Nephron (organoid): ENCODE data around the gene PSAP.

Experiments
- H3K27ac Mint-ChIP-seq, 3 experiments: 2 replicates each; pipeline ENCODE4 v1.8.0; 2020; ENCODE audit warnings: mixed read lengths in 3 of 3, mild to moderate bottlenecking in 2 of 3, moderate library complexity in 1 of 3
- H3K27me3 Mint-ChIP-seq: 2 replicates; pipeline ENCODE4 v1.8.0; 2021; ENCODE audit warnings: low read depth, mild to moderate bottlenecking, moderate library complexity, mixed read lengths
- H3K36me3 Mint-ChIP-seq: 2 replicates; pipeline ENCODE4 v1.8.0; 2020; ENCODE audit warnings: low read depth, mixed read lengths
- H3K4me1 Mint-ChIP-seq: 2 replicates; pipeline ENCODE4 v1.8.0; 2020; ENCODE audit warnings: mixed read lengths
- H3K4me3 Mint-ChIP-seq, 3 experiments: 2 replicates each; pipeline ENCODE4 v1.8.0; 2020; ENCODE audit warnings: mild to moderate bottlenecking in 3 of 3, mixed read lengths in 3 of 3, moderate library complexity in 2 of 3
- H3K9me3 Mint-ChIP-seq: 2 replicates; pipeline ENCODE4 v1.8.0; 2020; ENCODE audit warnings: mixed read lengths
- CTCF ChIP-seq, 3 experiments: fragments of 200-600 bp; sonication (generic); IDR thresholded peaks; one replicate each; pipeline ENCODE4 v1.5.0; 2021; ENCODE audit warnings: antibody characterized with exemption in 3 of 3; ENCODE audit not compliant: unreplicated experiment in 3 of 3

The PSAP gene

GRCh38 chr10:71832967-71833366 lies 18.1 kb downstream of the PSAP start:
- H3K27me3 Mint-ChIP-seq, result no peaks in the 10 kb centered on the region
- TF ChIP-seq CTCF (IDR thresholded peaks at IDR 0.05; ENCODE audit: unreplicated experiment in 3 of 3), result no peak
- H3K9me3 Mint-ChIP-seq, result no peaks in the 10 kb centered on the region
- H3K36me3 Mint-ChIP-seq, result peaks cover 40% of the 10 kb centered on the region
- H3K4me1 Mint-ChIP-seq, result peaks cover 28% of the 10 kb centered on the region
- no peak overlapping the region for H3K4me3 Mint-ChIP-seq
- H3K27ac Mint-ChIP-seq, result no peak overlapping the region

- TF ChIP-seq CTCF (IDR thresholded peaks at IDR 0.05; ENCODE audit: unreplicated experiment in 3 of 3), result no peak
- Mint-ChIP-seq H3K9me3 (no peaks in the 10 kb centered on the region), H3K4me3 (no peak overlapping the region), H3K36me3 (peaks cover 40% of the 10 kb centered on the region), H3K27me3 (no peaks in the 10 kb centered on the region), H3K27ac (peak overlapping the region in 1 of 3 experiments; percentile 52), H3K4me1 (peaks cover 18% of the 10 kb centered on the region)
These were observed 19.2 kb downstream of the PSAP start for GRCh38 chr10:71831646-71832552.

GRCh38 chr10:71830726-71831125 lies 20.3 kb downstream of the PSAP start:
- Mint-ChIP-seq H3K27ac (no peak overlapping the region), H3K4me3 (no peak overlapping the region), H3K9me3 (no peaks in the 10 kb centered on the region), H3K4me1 (peaks cover 6% of the 10 kb centered on the region), H3K36me3 (peaks cover 48% of the 10 kb centered on the region), H3K27me3 (no peaks in the 10 kb centered on the region)
- TF ChIP-seq CTCF (IDR thresholded peaks at IDR 0.05; ENCODE audit: unreplicated experiment in 3 of 3), result no peak

- Mint-ChIP-seq H3K27ac (no peak overlapping the region), H3K27me3 (no peaks in the 10 kb centered on the region), H3K4me3 (no peak overlapping the region), H3K9me3 (no peaks in the 10 kb centered on the region), H3K4me1 (peaks cover 4% of the 10 kb centered on the region), H3K36me3 (peaks cover 55% of the 10 kb centered on the region)
- no peak for TF ChIP-seq CTCF (IDR thresholded peaks at IDR 0.05; ENCODE audit: unreplicated experiment in 3 of 3)
These were observed 21.2 kb downstream of the PSAP start for GRCh38 chr10:71829896-71830295.

- no peaks in the 10 kb centered on the region for H3K27me3 Mint-ChIP-seq
- no peak overlapping the region for H3K27ac Mint-ChIP-seq
- no peaks in the 10 kb centered on the region for H3K4me1 Mint-ChIP-seq
- H3K4me3 Mint-ChIP-seq, result no peak overlapping the region
- no peaks in the 10 kb centered on the region for H3K9me3 Mint-ChIP-seq
- no peak for TF ChIP-seq CTCF (IDR thresholded peaks at IDR 0.05; ENCODE audit: unreplicated experiment in 3 of 3)
- peaks cover 57% of the 10 kb centered on the region for H3K36me3 Mint-ChIP-seq
These were observed 21.9 kb downstream of the PSAP start for GRCh38 chr10:71829171-71829570.

GRCh38 chr10:71828702-71829101 lies 22.3 kb downstream of the PSAP start:
- no peak overlapping the region for H3K4me3 Mint-ChIP-seq
- H3K27ac Mint-ChIP-seq, result no peak overlapping the region
- TF ChIP-seq CTCF (IDR thresholded peaks at IDR 0.05; ENCODE audit: unreplicated experiment in 3 of 3), result no peak
- no peaks in the 10 kb centered on the region for H3K9me3 Mint-ChIP-seq
- no peaks in the 10 kb centered on the region for H3K4me1 Mint-ChIP-seq
- H3K27me3 Mint-ChIP-seq, result no peaks in the 10 kb centered on the region
- peaks cover 59% of the 10 kb centered on the region for H3K36me3 Mint-ChIP-seq
